GM19099 (cell line): ENCODE data around the gene RXFP2.

Experiments used
- POLR2A ChIP-seq: IDR thresholded peaks from 3 replicates; pipeline ENCODE4 v1.6.1; 2011; ENCODE audit warnings: low read depth; ENCODE audit not compliant: insufficient read length; ENCODE audit errors: extremely low read depth

The RXFP2 gene, protein sequence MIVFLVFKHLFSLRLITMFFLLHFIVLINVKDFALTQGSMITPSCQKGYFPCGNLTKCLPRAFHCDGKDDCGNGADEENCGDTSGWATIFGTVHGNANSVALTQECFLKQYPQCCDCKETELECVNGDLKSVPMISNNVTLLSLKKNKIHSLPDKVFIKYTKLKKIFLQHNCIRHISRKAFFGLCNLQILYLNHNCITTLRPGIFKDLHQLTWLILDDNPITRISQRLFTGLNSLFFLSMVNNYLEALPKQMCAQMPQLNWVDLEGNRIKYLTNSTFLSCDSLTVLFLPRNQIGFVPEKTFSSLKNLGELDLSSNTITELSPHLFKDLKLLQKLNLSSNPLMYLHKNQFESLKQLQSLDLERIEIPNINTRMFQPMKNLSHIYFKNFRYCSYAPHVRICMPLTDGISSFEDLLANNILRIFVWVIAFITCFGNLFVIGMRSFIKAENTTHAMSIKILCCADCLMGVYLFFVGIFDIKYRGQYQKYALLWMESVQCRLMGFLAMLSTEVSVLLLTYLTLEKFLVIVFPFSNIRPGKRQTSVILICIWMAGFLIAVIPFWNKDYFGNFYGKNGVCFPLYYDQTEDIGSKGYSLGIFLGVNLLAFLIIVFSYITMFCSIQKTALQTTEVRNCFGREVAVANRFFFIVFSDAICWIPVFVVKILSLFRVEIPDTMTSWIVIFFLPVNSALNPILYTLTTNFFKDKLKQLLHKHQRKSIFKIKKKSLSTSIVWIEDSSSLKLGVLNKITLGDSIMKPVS

DNA sequence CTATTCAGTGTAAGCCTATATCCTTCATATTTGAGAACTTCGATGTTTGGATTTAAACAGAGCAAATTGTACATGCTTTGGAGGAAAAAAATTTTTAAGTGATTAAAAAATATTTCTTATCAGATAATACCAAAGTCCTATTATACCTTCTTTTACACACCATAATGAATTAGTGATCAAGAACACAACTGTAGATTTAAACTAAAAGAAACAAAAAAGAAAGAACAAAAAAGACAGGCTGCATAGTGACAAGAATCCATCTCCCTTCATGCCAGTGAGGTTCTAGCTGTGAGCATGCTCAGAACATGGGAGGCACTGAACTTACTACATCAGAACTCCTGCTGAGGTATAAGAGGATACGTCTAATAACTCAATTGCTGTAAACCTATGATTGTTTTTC, at the start of gene RXFP2:
RXFP2 (plus strand) TSS at position 301 of the 400 bp plus-strand sequence; CDS start at position 388, 87 bp downstream.
- TF ChIP-seq POLR2A: no peak

DNA sequence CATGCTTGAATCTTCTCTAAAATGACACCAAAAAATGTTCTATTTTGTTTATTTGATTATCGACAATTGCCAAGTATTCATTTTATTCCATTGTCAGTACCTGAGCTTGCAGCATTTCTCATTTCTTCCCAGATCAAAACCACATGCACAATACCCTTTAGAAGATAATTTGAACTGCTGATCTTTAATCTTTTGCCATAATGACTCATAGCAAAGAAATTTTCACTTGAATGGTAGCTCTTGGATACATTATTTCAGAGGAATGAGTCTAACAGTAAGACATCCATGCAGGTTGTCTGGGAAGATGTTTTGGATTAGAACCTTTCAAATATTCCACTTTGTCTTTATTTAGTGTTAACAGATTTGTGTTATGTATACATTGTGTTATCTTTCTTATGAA, 42.0 kb upstream of the RXFP2 start:
- TF ChIP-seq POLR2A: no peak

DNA sequence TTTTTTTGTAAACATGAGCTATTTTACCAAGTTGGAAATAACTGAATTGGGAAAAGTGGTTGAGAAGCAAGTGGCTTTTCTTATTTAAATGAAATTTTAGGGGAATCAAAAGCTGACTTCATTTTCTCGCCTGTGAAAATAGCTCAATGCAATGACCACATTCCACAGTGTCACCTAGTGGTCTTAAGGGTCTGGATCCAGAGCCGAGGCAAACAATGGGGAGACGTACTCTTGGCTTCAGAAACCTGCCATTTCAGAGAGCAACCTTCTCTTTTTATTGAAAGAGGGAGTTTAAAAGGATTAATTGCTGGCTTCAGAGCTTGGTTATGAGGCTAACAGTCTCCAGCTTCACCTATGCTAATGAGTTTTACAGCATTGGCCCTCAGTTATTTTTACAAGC, 39.7 kb upstream of the RXFP2 start:
- TF ChIP-seq POLR2A: no peak

DNA sequence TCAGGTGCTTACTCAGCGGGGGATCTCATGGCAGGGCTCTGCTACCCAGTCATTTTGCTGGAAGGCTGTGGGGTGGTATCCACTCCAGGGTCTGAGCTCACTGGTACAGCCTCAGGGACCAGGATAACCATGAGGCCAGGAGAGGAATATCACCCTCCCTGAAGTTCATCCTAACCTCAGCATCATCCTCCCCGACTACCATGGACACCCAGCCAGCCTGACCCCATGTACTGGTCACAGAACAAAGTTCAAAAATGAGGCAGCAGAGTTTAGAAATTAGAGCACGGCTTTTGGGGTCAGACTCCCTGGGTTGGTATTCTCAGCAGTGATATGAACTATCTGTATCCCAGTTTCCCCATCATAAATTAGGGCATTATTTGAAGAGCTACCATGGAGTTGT, 35.5 kb upstream of the RXFP2 start:
- no peak for TF ChIP-seq POLR2A

DNA sequence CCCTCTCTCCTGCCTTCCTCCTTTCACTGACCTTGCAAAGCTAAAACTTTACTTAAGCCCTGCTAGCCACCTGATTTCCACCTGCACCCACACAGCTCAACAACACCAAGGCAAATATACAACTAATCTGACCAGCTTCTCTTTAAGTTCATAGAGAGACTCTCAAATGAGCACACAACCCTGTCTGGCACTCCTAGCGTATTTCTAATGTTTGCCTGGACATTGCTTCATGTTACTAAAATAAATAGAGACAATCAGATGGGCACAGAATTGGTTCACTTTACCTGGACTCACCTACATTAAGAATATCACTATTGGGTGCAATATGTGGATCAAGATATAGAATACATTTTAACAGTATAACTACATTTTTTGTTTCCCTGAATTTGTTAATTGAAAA, 33.2 kb upstream of the RXFP2 start:
- TF ChIP-seq POLR2A: no peak

DNA sequence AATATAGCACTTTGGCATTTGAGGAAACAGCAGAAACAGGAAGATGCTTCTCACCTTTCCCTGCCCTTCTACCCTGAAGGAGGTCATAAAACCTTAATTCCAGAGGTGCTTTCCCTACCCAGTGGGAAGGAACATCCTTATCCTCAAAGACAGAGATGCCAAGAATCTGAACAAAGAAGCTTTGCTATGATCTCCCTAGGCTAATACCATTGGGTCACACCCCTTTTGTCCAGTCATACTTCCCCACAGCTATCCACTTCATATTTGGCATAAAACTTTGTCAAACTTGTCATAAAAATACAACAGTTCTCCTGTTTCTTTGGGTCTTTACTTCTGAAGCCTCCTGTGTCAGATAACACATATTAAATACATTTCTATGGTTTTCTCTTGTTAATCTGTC, 21.7 kb upstream of the RXFP2 start:
- no peak for TF ChIP-seq POLR2A

DNA sequence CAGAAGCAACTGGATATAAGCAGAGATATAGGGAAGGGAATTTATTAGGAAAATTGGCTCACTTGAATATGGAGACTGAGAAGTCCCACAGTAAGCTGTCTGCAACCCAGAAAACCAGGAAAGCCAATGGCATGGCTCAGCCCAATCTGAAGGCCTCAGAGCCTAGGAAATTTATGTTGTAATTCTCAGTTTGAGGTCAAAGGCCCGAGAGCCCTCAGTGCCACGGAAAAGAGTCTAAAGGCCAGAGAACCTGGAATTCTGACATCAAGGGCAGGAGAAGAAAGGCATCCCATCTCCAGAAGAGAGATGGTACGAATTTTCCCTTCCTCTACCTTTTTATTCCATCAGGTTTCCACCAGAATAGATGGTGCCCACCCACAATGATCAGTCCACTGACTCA, 20.1 kb upstream of the RXFP2 start:
- no peak for TF ChIP-seq POLR2A

DNA sequence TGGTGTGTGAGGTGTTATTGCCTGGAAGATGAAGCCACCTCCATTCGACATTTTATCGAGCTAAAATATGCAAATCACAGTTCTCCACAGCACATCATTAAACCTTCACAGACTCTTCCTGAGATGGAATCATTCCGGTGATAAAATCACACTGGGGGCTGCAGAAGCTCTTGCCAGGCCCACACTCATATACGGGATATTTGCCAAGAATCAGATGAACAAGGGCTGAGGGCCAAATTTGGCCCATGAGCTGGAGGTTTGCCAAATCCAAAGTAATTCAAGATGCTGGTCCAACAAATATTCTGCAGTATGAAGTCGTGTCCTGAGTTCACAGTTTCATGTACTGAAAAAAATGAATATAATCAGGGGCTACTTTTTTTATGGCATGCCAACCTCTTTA, 16.7 kb upstream of the RXFP2 start:
- TF ChIP-seq POLR2A: no peak

DNA sequence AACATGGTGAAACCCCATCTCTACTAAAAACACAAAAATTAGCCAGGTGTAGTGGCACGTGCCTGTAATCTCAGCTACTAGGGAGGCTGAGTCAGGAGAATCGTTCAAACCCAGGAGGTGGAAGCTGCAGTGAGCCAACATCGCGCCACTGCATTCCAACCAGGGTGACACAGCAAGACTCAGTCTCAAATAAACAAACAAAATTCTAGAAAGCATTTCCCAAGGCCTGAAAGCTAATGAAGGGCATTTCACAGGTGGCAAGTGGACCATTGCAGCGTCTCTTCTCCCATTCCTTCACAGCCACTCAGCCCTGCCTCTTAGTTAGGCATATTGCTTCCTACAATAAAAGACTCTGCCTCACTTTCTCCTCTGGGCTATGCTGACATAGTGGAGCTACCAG, 13.5 kb upstream of the RXFP2 start:
- TF ChIP-seq POLR2A: no peak

DNA sequence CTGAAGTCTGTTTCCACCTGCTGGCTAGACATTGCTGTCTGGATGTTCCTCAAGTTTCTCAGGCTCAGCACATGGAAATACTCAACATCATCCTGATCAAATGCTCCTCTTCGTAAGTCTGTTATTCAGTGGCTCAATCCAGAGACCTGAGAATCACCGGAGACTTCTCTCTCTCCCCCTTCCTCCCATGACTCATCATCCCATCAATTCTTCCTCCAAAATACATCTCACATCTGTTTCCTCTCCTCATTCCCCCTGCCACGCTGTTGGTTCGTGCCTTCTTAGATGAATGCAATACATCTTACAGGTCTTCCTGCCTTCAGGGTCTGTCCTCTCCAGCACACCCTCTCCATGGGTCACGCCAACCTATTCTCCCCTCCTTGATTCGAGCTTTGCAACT, 7.4 kb upstream of the RXFP2 start:
- TF ChIP-seq POLR2A: no peak

DNA sequence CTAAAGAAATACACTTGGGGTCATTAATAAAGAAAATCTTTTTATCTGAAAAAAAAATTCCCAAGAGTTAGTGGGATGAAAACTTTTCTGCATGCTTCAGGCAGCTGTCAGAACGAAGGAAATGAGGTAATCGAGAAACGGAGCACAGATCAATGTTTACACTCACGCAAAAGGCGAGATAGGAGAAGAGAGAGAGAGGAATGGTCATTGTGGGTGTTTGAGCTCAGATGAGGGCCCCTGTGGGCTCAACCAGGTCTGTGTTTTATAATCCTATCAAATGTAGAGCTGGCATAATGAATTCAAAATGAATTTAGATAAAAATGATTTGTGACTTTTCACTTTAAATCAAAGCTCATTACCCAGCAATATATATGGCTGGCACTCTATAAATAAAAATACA, 6.3 kb upstream of the RXFP2 start:
- TF ChIP-seq POLR2A: no peak

DNA sequence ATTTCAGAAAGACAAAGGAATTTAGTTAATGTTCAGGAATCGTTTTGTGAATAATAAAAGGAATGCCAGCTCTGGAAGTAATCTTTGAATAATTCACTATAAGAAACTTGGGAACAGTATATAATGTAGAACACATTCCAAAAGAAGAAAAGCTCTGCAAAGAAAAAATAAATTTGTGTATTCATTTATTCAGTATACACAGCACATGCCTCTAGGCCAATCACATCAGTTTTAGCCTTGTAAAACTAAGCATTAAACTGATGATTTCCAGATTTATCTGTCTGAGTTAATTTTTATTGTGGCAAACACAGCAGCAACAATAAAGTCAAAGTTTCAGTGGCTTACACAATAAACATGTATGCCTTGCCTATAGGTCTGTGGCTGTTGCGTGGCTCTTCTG, 5.7 kb upstream of the RXFP2 start:
- TF ChIP-seq POLR2A: no peak

DNA sequence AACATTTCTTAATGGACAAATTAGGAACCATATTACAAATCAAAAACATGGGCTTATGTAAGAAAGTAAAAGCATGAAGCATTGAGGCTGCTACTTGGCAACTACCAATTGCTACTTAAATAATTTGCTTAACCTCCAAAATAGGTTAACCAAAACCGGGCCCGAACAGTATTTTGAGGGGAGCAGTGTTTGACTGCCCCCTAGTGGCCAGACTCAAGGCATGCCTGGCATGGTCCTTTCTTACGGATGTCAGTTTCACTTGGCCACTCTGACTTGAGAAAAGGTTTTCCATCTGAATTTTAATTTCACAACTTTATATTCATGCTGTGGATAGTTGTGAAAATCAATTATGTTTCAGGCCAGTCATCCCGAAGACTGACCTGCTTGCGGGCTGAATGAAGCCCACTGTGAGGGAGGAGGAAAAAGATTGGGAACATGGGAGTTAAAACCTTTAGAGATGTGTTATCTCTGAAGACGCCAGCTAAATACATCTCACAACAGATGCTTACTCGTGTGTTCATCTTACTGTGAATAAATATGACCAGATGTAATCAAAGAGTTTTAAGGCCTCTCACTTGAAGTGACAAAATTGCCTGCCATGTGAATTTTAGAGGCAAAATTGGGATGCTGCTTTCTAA, 2.9 kb downstream of the RXFP2 start:
- TF ChIP-seq POLR2A: no peak

DNA sequence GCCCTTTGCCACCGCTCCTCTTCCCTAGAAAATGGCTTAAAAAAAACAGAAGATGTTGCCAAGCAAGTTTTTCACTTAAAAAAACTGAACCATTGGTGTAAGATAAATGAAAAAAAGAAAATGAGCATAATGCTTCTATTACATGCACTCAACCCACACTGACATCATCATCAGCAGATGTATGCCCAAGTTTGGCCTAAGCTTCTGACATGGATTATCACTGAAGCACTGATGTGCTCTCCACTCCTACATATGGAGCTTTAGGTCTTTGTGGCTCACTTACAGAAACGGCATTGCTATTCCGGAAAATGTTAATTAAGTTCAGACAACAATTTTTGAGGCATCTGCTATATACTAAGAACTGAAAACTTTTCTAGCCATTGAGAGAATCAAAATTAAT, 8.0 kb downstream of the RXFP2 start:
- no peak for TF ChIP-seq POLR2A

DNA sequence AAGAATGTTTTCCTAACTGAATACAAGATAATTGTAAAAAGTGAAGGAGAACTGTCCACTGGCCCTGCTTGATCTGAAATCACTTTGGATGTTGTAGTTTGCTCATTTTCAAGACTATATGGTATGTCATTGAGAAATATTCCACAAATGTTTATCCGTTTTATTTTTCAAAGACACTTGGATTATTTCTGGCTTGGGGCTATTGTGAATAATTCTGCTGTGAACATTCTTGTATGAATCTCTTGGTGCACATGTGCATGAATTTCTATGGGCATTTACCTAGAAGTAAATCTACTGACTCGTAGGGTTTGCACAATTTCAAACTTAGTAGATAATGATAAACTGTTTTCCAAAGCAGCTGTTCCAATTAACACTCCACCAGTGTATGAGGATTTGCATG, 8.6 kb downstream of the RXFP2 start:
- TF ChIP-seq POLR2A: no peak

DNA sequence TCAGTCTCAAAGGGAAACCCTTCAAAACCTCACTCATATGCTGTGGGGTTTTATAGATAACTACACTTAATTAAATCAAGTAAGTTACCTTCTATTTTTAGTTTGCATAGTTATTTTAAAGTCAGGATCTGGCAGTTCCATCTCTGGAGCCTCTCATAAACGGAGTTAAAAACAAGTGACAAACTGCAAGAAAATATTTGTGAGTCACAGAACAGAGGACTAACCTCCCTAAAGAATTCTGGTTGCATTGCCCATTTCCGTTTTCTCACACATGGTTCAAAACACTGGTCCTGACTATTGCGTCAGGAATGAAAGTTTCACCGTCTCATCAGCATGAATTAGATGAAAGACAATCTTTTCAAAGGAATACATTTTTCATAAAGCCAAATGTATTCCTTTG, 10.6 kb downstream of the RXFP2 start:
- no peak for TF ChIP-seq POLR2A
